DOHH2 (cell line): ENCODE measurements around the gene MTG1.

ENCODE experiments used
- CTCF ChIP-seq: fragments of 200-600 bp; sonication (generic); IDR thresholded peaks from one replicate; pipeline ENCODE4 v1.5.1; 2014; ENCODE audit warnings: antibody characterized with exemption, mild to moderate bottlenecking, low read depth, low read length; ENCODE audit not compliant: poor library complexity, severe bottlenecking
- EZH2phosphoT487 ChIP-seq: fragments of 200-600 bp; sonication (generic); IDR thresholded peaks from 2 replicates; pipeline ENCODE4 v1.6.1; 2017; ENCODE audit warnings: borderline replicate concordance, mild to moderate bottlenecking, antibody characterized with exemption, low read length, moderate library complexity, mixed read lengths

- TF ChIP-seq CTCF: no peak
- TF ChIP-seq EZH2phosphoT487: no peak
These were observed 18.4 kb downstream of the MTG1 start for GRCh38 chr10:133412381-133412711.
